ENCODE results near the gene SPRR5.

SPRR5 gene

DNA sequence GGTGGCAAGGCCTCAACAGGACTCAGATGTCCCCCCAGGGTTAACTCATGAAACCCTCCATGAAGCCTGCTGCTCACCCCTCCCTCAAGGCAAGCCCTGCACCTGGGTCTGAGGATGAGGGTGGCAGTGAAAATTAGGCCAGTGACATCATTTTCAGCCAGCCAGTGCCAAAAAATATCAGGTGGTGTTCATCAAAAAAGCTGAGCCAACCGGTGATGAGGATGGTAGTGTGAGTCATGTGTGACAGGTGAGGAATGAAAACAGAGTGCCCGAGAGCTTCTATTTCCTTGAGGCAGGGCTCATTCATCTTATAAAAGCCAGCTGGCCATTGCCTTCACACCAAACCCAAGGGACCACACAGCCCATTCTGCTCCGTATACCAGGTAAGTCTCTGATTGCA lies 36.7 kb downstream of the SPRR5 start, which contains the start of gene SPRR1A:
Gene SPRR1A, plus strand, starts transcription at position 339 of the 400 bp plus-strand sequence. CDS start 1,150 bp downstream, outside the sequence.
- Histone ChIP-seq H3K27me3 (ENCODE audit: insufficient read depth, low read depth) (no peaks in the 10 kb centered on the region), H3K4me1 (ENCODE audit: low read depth, poor library complexity, severe bottlenecking) (no peaks in the 10 kb centered on the region), H3K9ac (no peak within 1 kb of the TSS), H3K79me2 (ENCODE audit: insufficient read depth, low read depth) (no peaks in the 10 kb centered on the region), H3K36me3 (ENCODE audit: insufficient read depth) (no peaks in the 10 kb centered on the region), H2AFZ (ENCODE audit: low read depth) (no peak within 1 kb of the TSS), H4K20me1 (ENCODE audit: insufficient read depth) (no peaks in the 10 kb centered on the region), H3K4me3 (IDR thresholded peaks at IDR 0.05; ENCODE audit: insufficient read depth, low read depth, low read length) (no peak within 1 kb of the TSS), H3K4me2 (no peak within 1 kb of the TSS), H3K27ac (no peak within 1 kb of the TSS)
- TF ChIP-seq, protein P1, sequence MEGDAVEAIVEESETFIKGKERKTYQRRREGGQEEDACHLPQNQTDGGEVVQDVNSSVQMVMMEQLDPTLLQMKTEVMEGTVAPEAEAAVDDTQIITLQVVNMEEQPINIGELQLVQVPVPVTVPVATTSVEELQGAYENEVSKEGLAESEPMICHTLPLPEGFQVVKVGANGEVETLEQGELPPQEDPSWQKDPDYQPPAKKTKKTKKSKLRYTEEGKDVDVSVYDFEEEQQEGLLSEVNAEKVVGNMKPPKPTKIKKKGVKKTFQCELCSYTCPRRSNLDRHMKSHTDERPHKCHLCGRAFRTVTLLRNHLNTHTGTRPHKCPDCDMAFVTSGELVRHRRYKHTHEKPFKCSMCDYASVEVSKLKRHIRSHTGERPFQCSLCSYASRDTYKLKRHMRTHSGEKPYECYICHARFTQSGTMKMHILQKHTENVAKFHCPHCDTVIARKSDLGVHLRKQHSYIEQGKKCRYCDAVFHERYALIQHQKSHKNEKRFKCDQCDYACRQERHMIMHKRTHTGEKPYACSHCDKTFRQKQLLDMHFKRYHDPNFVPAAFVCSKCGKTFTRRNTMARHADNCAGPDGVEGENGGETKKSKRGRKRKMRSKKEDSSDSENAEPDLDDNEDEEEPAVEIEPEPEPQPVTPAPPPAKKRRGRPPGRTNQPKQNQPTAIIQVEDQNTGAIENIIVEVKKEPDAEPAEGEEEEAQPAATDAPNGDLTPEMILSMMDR (conservative IDR thresholded peaks at IDR 0.05; ENCODE audit: low read depth, low read length) = no peak

DNA sequence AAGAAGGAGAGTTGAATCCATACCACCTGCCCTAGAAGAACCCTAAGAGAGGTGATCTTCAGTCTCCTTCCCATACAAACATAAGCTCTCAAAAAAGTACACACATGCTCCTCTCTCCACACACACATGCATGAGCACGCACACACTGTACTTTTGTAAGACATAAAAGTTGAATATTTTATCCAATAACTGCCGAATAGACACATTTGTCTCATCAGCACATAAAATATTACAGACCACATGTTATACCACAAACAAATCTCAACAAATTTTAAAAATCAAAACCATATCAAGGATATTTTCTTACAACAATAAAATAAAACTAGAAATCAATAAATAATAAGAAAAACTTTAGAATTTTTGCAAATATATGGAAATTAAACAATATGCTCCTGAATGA lies 39.6 kb downstream of the SPRR5 start:
- Histone ChIP-seq H4K20me1 (ENCODE audit: insufficient read depth) (no peaks in the 10 kb centered on the region), H3K27me3 (ENCODE audit: insufficient read depth, low read depth) (no peaks in the 10 kb centered on the region), H3K79me2 (ENCODE audit: insufficient read depth, low read depth) (no peaks in the 10 kb centered on the region), H3K36me3 (ENCODE audit: insufficient read depth) (no peaks in the 10 kb centered on the region), H3K4me2 (no peak overlapping the region), H2AFZ (ENCODE audit: low read depth) (no peak overlapping the region), H3K4me3 (IDR thresholded peaks at IDR 0.05; ENCODE audit: insufficient read depth, low read depth, low read length) (no peak overlapping the region), H3K27ac (no peak overlapping the region), H3K4me1 (ENCODE audit: low read depth, poor library complexity, severe bottlenecking) (no peaks in the 10 kb centered on the region), H3K9ac (no peak overlapping the region)
- TF ChIP-seq, protein P1 (conservative IDR thresholded peaks at IDR 0.05; ENCODE audit: low read depth, low read length) = no peak

DNA sequence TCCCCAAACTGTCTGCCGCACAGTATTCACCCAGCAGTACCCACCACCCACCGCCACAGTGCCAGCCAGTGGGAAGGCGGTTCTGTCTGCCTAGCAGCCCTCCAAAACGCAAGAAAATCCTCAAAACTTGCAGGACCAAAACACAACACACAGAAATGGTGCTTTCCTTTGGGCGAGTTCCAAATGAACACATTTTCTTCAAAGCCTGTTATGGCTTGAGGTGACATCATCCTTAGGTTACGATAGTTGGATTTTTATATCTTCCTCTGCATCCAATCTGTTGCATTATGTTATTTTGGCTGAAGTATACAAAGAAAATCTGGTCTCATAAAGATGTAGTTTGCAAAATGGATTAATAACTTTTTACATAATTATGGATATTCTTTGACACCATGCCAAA lies 46.2 kb downstream of the SPRR5 start:
- Histone ChIP-seq H3K9ac (no peak overlapping the region), H3K27me3 (ENCODE audit: insufficient read depth, low read depth) (no peaks in the 10 kb centered on the region), H4K20me1 (ENCODE audit: insufficient read depth) (no peaks in the 10 kb centered on the region), H3K79me2 (ENCODE audit: insufficient read depth, low read depth) (no peaks in the 10 kb centered on the region), H3K4me2 (no peak overlapping the region), H3K36me3 (ENCODE audit: insufficient read depth) (no peaks in the 10 kb centered on the region), H3K4me3 (IDR thresholded peaks at IDR 0.05; ENCODE audit: insufficient read depth, low read depth, low read length) (no peak overlapping the region), H3K4me1 (ENCODE audit: low read depth, poor library complexity, severe bottlenecking) (no peaks in the 10 kb centered on the region), H3K27ac (no peak overlapping the region), H2AFZ (ENCODE audit: low read depth) (no peak overlapping the region)
- TF ChIP-seq, protein P1 (conservative IDR thresholded peaks at IDR 0.05; ENCODE audit: low read depth, low read length) = no peak

DNA sequence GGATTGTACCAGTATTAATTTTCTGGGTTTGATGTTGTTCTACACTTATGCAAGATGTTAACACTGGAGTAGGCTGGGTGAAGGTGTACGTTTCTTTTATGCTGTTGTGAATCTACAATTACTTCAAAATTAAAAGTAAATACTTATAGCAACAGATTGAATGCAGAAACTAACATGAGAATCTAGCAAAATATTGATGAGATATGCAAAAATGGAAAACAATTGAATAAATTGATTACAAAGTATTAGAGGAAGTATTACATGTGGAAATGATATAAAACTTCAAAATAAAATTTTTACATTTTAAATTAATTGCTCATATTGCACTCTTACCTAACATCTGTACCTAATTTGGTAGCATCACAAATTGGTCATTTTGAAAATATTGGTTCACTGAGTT lies 48.8 kb downstream of the SPRR5 start:
- no peak overlapping the region for H3K4me2 ChIP-seq
- H3K4me1 ChIP-seq (ENCODE audit: low read depth, poor library complexity, severe bottlenecking) = no peaks in the 10 kb centered on the region
- TF ChIP-seq, protein P1 (conservative IDR thresholded peaks at IDR 0.05; ENCODE audit: low read depth, low read length) = no peak
- no peaks in the 10 kb centered on the region for H3K27me3 ChIP-seq (ENCODE audit: insufficient read depth, low read depth)
- no peaks in the 10 kb centered on the region for H4K20me1 ChIP-seq (ENCODE audit: insufficient read depth)
- no peaks in the 10 kb centered on the region for H3K36me3 ChIP-seq (ENCODE audit: insufficient read depth)
- no peak overlapping the region for H2AFZ ChIP-seq (ENCODE audit: low read depth)
- H3K79me2 ChIP-seq (ENCODE audit: insufficient read depth, low read depth) = no peaks in the 10 kb centered on the region
- no peak overlapping the region for H3K4me3 ChIP-seq (IDR thresholded peaks at IDR 0.05; ENCODE audit: insufficient read depth, low read depth, low read length)
- H3K27ac ChIP-seq = no peak overlapping the region
- no peak overlapping the region for H3K9ac ChIP-seq
